Ishikawa (cell line): Measurements from ENCODE around the gene MBTPS1.

Source experiments
- CEBPB ChIP-seq: IDR thresholded peaks from 2 replicates; pipeline ENCODE4 v1.6.1; 2012
- CREB1 ChIP-seq: IDR thresholded peaks from 2 replicates; pipeline ENCODE4 v1.6.1; 2012; ENCODE audit warnings: low read depth
- EGR1 ChIP-seq: IDR thresholded peaks from 2 replicates; pipeline ENCODE4 v1.6.1; 2012
- EP300 ChIP-seq: IDR thresholded peaks from 2 replicates; pipeline ENCODE4 v1.6.1; 2012; ENCODE audit warnings: borderline replicate concordance
- FOXM1 ChIP-seq: IDR thresholded peaks from 2 replicates; pipeline ENCODE4 v1.6.1; 2012; ENCODE audit warnings: low read depth, borderline replicate concordance
- MAX ChIP-seq: IDR thresholded peaks from 2 replicates; pipeline ENCODE4 v1.6.1; 2012
- NFIC ChIP-seq: IDR thresholded peaks from 2 replicates; pipeline ENCODE4 v1.6.1; 2012
- RAD21 ChIP-seq: IDR thresholded peaks from 2 replicates; pipeline ENCODE4 v1.6.1; 2012; ENCODE audit warnings: low read depth
- REST ChIP-seq: IDR thresholded peaks from 2 replicates; pipeline ENCODE4 v1.6.1; 2012; ENCODE audit warnings: low read depth, mild to moderate bottlenecking
- TAF1 ChIP-seq: IDR thresholded peaks from 2 replicates; pipeline ENCODE4 v1.6.1; 2012; ENCODE audit warnings: low read depth, mild to moderate bottlenecking
- TCF12 ChIP-seq: IDR thresholded peaks from 2 replicates; pipeline ENCODE4 v1.6.1; 2012; ENCODE audit warnings: low read depth
- TEAD4 ChIP-seq: IDR thresholded peaks from 2 replicates; pipeline ENCODE4 v1.6.1; 2012
- USF1 ChIP-seq: IDR thresholded peaks from 2 replicates; pipeline ENCODE4 v1.6.1; 2012
- YY1 ChIP-seq: IDR thresholded peaks from 2 replicates; pipeline ENCODE4 v1.6.1; 2012; ENCODE audit warnings: low read depth
- ZBTB7A ChIP-seq: IDR thresholded peaks from 2 replicates; pipeline ENCODE4 v1.6.1; 2012; ENCODE audit warnings: low read depth

The MBTPS1 gene

GRCh38 chr16:84161037-84161436 lies 44.3 kb upstream of the MBTPS1 start:
- no peak for TF ChIP-seq ZBTB7A
- no peak for TF ChIP-seq CREB1

GRCh38 chr16:84159800-84160199 lies 43.1 kb upstream of the MBTPS1 start:
- TF ChIP-seq EP300 (no peak), RAD21 (no peak), EGR1 (no peak), NFIC (no peak), CREB1 (no peak), YY1 (no peak), CEBPB (no peak), FOXM1 (no peak), TEAD4 (no peak), REST (no peak), MAX (no peak)

GRCh38 chr16:84159007-84159406 lies 42.3 kb upstream of the MBTPS1 start:
- TF ChIP-seq NFIC (no peak), TCF12 (no peak)

GRCh38 chr16:84156342-84156784 lies 39.6 kb upstream of the MBTPS1 start:
- TF ChIP-seq MAX (0 out of 2 replicates have a peak, but pooled peaks have one; percentile 24), NFIC (peak; percentile 50; the same call in 1 of the 2 replicates), EP300 (peak; percentile 28; the same call in 1 of the 2 replicates), CREB1 (no peak), TEAD4 (peak; percentile 51; the same call in 1 of the 2 replicates), USF1 (0 out of 2 replicates have a peak, but pooled peaks have one; percentile 35), TAF1 (no peak)

GRCh38 chr16:84155771-84156170 lies 39.0 kb upstream of the MBTPS1 start:
- TF ChIP-seq TAF1 (no peak), ZBTB7A (no peak), REST (no peak), RAD21 (no peak), TEAD4 (no peak), YY1 (no peak), FOXM1 (no peak), TCF12 (no peak), USF1 (no peak), NFIC (no peak), CEBPB (no peak), CREB1 (no peak), MAX (no peak), EP300 (no peak), EGR1 (no peak)

- TF ChIP-seq ZBTB7A (no peak), REST (no peak), EGR1 (no peak), EP300 (no peak), USF1 (no peak), NFIC (no peak), TEAD4 (no peak), YY1 (no peak), RAD21 (no peak), CEBPB (no peak), TCF12 (no peak)
Observed at GRCh38 chr16:84155226-84155625, 38.5 kb upstream of the MBTPS1 start.
